Measurements from ENCODE around the gene LY6G6F.
"Not testable (repeated sequence)": the region's sequence is repeated elsewhere in the genome, so short reads cannot be mapped to it uniquely, and the experiment has no call there.

The LY6G6F gene

GRCh38 chr6:31705931-31706330 is 735 bp upstream of the LY6G6F start:
- no peak for DNase-seq

- DNase-seq: no peak
Observed at GRCh38 chr6:31707701-31708100, 1.0 kb downstream of the LY6G6F start.

- DNase-seq: no peak
Observed at GRCh38 chr6:31708224-31708623, 1.6 kb downstream of the LY6G6F start.

GRCh38 chr6:31709157-31709556 is 2.5 kb downstream of the LY6G6F start:
- not testable (repeated sequence) for DNase-seq

- peak; percentile 28 to 49 for DNase-seq
Observed at GRCh38 chr6:31710523-31711219, 4.0 kb downstream of the LY6G6F start.

- no peak for DNase-seq
Observed at GRCh38 chr6:31711233-31711632, 4.6 kb downstream of the LY6G6F start.

GRCh38 chr6:31712296-31712695 is 5.6 kb downstream of the LY6G6F start:
- no peak for DNase-seq

GRCh38 chr6:31713465-31713864 is 6.8 kb downstream of the LY6G6F start:
- DNase-seq: no peak

- DNase-seq: no peak
Observed at GRCh38 chr6:31713991-31714684, 7.5 kb downstream of the LY6G6F start.

- peak; percentile 8 to 38 for DNase-seq
Observed at GRCh38 chr6:31715022-31715958, 8.6 kb downstream of the LY6G6F start, which contains the start of gene LY6G6D. LY6G6D (plus strand) TSS chr6:31715348; CDS start chr6:31715356, 8 bp downstream.

- DNase-seq: no peak
Observed at GRCh38 chr6:31717499-31718222, 11.0 kb downstream of the LY6G6F start.

- no peak for DNase-seq
Observed at GRCh38 chr6:31718265-31718664, 11.6 kb downstream of the LY6G6F start.

- DNase-seq: no peak
Observed at GRCh38 chr6:31719001-31719400, 12.3 kb downstream of the LY6G6F start.

- DNase-seq: no peak
Observed at GRCh38 chr6:31720196-31720770, 13.6 kb downstream of the LY6G6F start.

- DNase-seq: no peak
Observed at GRCh38 chr6:31721351-31722020, 14.8 kb downstream of the LY6G6F start, which contains the start of gene LY6G6C. LY6G6C (minus strand) TSS chr6:31721746; CDS start chr6:31721679, 67 bp downstream.

- DNase-seq: no peak
Observed at GRCh38 chr6:31722173-31722572, 15.5 kb downstream of the LY6G6F start.

- no peak for DNase-seq
Observed at GRCh38 chr6:31723245-31723979, 16.7 kb downstream of the LY6G6F start, which contains the start of gene MPIG6B. MPIG6B (plus strand) TSS chr6:31723373; CDS start chr6:31723384, 11 bp downstream.

GRCh38 chr6:31723980-31724691 is 17.5 kb downstream of the LY6G6F start:
- no peak for DNase-seq

GRCh38 chr6:31725502-31726350 is 19.1 kb downstream of the LY6G6F start:
- DNase-seq: no peak
